DOHH2 (cell line): Measurements from ENCODE around the gene EDN1.

Experiments used
- CTCF ChIP-seq: fragments of 200-600 bp; sonication (generic); IDR thresholded peaks from one replicate; pipeline ENCODE4 v1.5.1; 2014; ENCODE audit warnings: antibody characterized with exemption, mild to moderate bottlenecking, low read depth, low read length; ENCODE audit not compliant: poor library complexity, severe bottlenecking
- EZH2phosphoT487 ChIP-seq: fragments of 200-600 bp; sonication (generic); IDR thresholded peaks from 2 replicates; pipeline ENCODE4 v1.6.1; 2017; ENCODE audit warnings: borderline replicate concordance, mild to moderate bottlenecking, antibody characterized with exemption, low read length, moderate library complexity, mixed read lengths

GRCh38 chr6:12301018-12301417 lies 10.9 kb downstream of the EDN1 start:
- TF ChIP-seq CTCF: no peak
- no peak for TF ChIP-seq EZH2phosphoT487
